ENCODE measurements around the gene VPS50.

- TF ChIP-seq, protein P1, sequence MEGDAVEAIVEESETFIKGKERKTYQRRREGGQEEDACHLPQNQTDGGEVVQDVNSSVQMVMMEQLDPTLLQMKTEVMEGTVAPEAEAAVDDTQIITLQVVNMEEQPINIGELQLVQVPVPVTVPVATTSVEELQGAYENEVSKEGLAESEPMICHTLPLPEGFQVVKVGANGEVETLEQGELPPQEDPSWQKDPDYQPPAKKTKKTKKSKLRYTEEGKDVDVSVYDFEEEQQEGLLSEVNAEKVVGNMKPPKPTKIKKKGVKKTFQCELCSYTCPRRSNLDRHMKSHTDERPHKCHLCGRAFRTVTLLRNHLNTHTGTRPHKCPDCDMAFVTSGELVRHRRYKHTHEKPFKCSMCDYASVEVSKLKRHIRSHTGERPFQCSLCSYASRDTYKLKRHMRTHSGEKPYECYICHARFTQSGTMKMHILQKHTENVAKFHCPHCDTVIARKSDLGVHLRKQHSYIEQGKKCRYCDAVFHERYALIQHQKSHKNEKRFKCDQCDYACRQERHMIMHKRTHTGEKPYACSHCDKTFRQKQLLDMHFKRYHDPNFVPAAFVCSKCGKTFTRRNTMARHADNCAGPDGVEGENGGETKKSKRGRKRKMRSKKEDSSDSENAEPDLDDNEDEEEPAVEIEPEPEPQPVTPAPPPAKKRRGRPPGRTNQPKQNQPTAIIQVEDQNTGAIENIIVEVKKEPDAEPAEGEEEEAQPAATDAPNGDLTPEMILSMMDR (IDR thresholded peaks at IDR 0.05) = no peak
- TF ChIP-seq EP300 (IDR thresholded peaks at IDR 0.05) = no peak
- no peak for TF ChIP-seq POLR2A (IDR thresholded peaks at IDR 0.05)
Observed at GRCh38 chr7:93354815-93355214, 122.6 kb downstream of the VPS50 start.
